ENCODE results near the gene USP26. TPM values are rescaled to one million over a fixed set of nuclear protein-coding genes. Genes with fewer than 3 reads are reported as not detected.
A peak's percentile ranks its signal among the peaks of the same experiment; 100 is the strongest.

USP26 gene
- total and polyA plus RNA-seq, 2 donors (not counting 1 experiment from before 2014, with no cell fraction given): not detected

DNA sequence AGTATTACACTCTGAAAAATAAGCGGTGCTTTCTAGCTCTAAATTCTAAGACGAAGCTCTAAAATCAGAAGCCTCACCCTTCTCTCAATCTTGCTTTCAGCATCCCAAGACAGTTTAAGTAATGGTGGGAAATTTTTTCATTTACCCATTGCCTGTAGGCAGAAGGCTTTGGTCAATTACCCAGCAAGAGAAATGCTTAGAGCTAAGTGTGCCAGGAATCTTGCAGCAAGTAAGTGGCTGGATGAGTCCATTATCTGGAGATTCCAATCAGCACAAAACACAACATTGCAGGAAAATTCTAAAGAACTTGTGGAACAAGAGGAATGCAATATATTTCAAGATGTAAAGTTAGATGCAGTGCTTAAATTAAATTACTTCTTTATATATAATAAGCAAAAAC is 28.4 kb downstream of the USP26 start:
- Histone ChIP-seq H3K4me2 (ENCODE audit: extremely low read depth, insufficient read depth, low read length) (no peak overlapping the region), H3K79me2 (ENCODE audit: control insufficient read depth, insufficient read depth, low read length) (no peaks in the 10 kb centered on the region), H3K4me1 (ENCODE audit: control insufficient read depth, extremely low read depth, insufficient read depth, low read length) (no peaks in the 10 kb centered on the region), H3K27me3 (ENCODE audit: control insufficient read depth, insufficient read depth, low read length) (no peaks in the 10 kb centered on the region), H4K20me1 (ENCODE audit: control insufficient read depth, extremely low read depth, insufficient read depth, low read length) (no peaks in the 10 kb centered on the region), H2AFZ (ENCODE audit: low read length) (no peak overlapping the region), H3K9ac (ENCODE audit: insufficient read depth, low read length) (no peak overlapping the region), H3K9me3 (ENCODE audit: control insufficient read depth, insufficient read depth, low read depth, low read length) (no peaks in the 10 kb centered on the region), H3K36me3 (ENCODE audit: control insufficient read depth, insufficient read depth, low read length) (no peaks in the 10 kb centered on the region), H3K4me3 (replicated peaks in 1 of 4; ENCODE audit: control extremely low read depth in 1 of 4, insufficient read depth in 1 of 4, low read depth in 3 of 4, low read length in 4 of 4) (no peak overlapping the region), H3K27ac (ENCODE audit: insufficient read depth, low read length) (no peak overlapping the region)
- no peak for DNase-seq (ENCODE audit: low read depth in 2 of 2)
- TF ChIP-seq CTCF (conservative IDR thresholded peaks at IDR 0.05 in 1 of 2, IDR thresholded peaks at IDR 0.05 in 1 of 2; ENCODE audit: low read depth in 1 of 2, low read length in 2 of 2) (no peak), EZH2 (IDR thresholded peaks at IDR 0.05; ENCODE audit: low read length, missing control alignments) (no peak)

- peak in 1 of 2 donors; percentile 2 for DNase-seq (ENCODE audit: low read depth in 2 of 2)
- Histone ChIP-seq H3K36me3 (ENCODE audit: control insufficient read depth, insufficient read depth, low read length) (no peaks in the 10 kb centered on the region), H3K9me3 (ENCODE audit: control insufficient read depth, insufficient read depth, low read depth, low read length) (no peaks in the 10 kb centered on the region), H3K79me2 (ENCODE audit: control insufficient read depth, insufficient read depth, low read length) (no peaks in the 10 kb centered on the region), H3K9ac (ENCODE audit: insufficient read depth, low read length) (no peak overlapping the region), H4K20me1 (ENCODE audit: control insufficient read depth, extremely low read depth, insufficient read depth, low read length) (no peaks in the 10 kb centered on the region), H3K4me3 (replicated peaks in 1 of 4; ENCODE audit: control extremely low read depth in 1 of 4, insufficient read depth in 1 of 4, low read depth in 3 of 4, low read length in 4 of 4) (no peak overlapping the region), H3K4me2 (ENCODE audit: extremely low read depth, insufficient read depth, low read length) (no peak overlapping the region), H3K4me1 (ENCODE audit: control insufficient read depth, extremely low read depth, insufficient read depth, low read length) (no peaks in the 10 kb centered on the region), H3K27ac (ENCODE audit: insufficient read depth, low read length) (no peak overlapping the region), H3K27me3 (ENCODE audit: control insufficient read depth, insufficient read depth, low read length) (no peaks in the 10 kb centered on the region), H2AFZ (ENCODE audit: low read length) (no peak overlapping the region)
- TF ChIP-seq EZH2 (IDR thresholded peaks at IDR 0.05; ENCODE audit: low read length, missing control alignments) (no peak), CTCF (conservative IDR thresholded peaks at IDR 0.05 in 1 of 2, IDR thresholded peaks at IDR 0.05 in 1 of 2; ENCODE audit: low read depth in 1 of 2, low read length in 2 of 2) (no peak)
Measured at GRCh38 chrX:133056341-133056740, 40.6 kb downstream of the USP26 start.

DNA sequence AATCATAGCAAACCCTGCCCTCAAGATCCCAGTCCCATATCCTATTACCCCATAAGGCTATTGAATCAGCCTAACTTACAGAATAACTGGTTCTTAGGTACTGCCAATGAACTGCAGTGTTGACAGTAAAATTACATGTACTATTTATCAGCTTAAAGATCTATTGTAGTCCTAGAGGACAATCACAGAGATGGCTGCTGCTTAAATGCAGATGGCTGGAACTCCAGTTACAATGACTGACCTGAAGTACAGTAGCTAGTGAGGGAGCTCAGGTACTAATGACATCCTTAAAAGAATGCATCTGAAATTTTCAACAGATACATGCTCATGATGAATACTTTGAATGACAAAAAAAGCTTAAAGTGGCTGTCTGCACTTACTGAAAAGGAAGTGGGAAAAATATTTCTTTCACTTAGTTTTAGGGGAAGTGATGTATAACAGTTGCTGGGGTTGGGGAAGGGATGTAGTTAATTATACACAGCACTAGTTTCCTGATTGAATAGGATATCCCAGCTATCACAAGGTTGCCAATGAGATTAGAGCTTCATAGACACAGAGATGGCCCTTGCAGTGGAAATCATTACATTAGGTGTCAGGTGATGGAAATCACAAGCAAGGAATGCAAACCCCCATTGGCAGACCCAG is 42.0 kb downstream of the USP26 start:
- no peak overlapping the region for H3K9ac ChIP-seq (ENCODE audit: insufficient read depth, low read length)

More for the DNA sequence above, 42.0 kb downstream of the USP26 start:
- H3K9me3 ChIP-seq (ENCODE audit: control insufficient read depth, insufficient read depth, low read depth, low read length): no peaks in the 10 kb centered on the region
- no peaks in the 10 kb centered on the region for H3K79me2 ChIP-seq (ENCODE audit: control insufficient read depth, insufficient read depth, low read length)
- H3K4me1 ChIP-seq (ENCODE audit: control insufficient read depth, extremely low read depth, insufficient read depth, low read length): no peaks in the 10 kb centered on the region
- no peak overlapping the region for H3K4me3 ChIP-seq (replicated peaks in 1 of 4; ENCODE audit: control extremely low read depth in 1 of 4, insufficient read depth in 1 of 4, low read depth in 3 of 4, low read length in 4 of 4)
- TF ChIP-seq CTCF (conservative IDR thresholded peaks at IDR 0.05 in 1 of 2, IDR thresholded peaks at IDR 0.05 in 1 of 2; ENCODE audit: low read depth in 1 of 2, low read length in 2 of 2) (no peak), EZH2 (IDR thresholded peaks at IDR 0.05; ENCODE audit: low read length, missing control alignments) (no peak)
- no peaks in the 10 kb centered on the region for H3K36me3 ChIP-seq (ENCODE audit: control insufficient read depth, insufficient read depth, low read length)
- no peaks in the 10 kb centered on the region for H3K27me3 ChIP-seq (ENCODE audit: control insufficient read depth, insufficient read depth, low read length)
- H3K27ac ChIP-seq (ENCODE audit: insufficient read depth, low read length): no peak overlapping the region
- H3K4me2 ChIP-seq (ENCODE audit: extremely low read depth, insufficient read depth, low read length): no peak overlapping the region
- H2AFZ ChIP-seq (ENCODE audit: low read length): no peak overlapping the region
- DNase-seq (ENCODE audit: low read depth in 2 of 2): no peak
- no peaks in the 10 kb centered on the region for H4K20me1 ChIP-seq (ENCODE audit: control insufficient read depth, extremely low read depth, insufficient read depth, low read length)
